Endothelial cell of umbilical vein (primary cell): Measurements from ENCODE around the gene LSP1. TPM values are rescaled to one million over a fixed set of nuclear protein-coding genes. Genes with fewer than 3 reads are reported as not detected.

Experiments used
- BruUV-seq: library from RNA; stranded (reverse); fragments of 400-500 nt; replicated peaks from 2 replicates; lab custom pipeline; 2021; lab: Mats Ljungman, UMichigan
- CTCF ChIA-PET: fragments of 300-600, 350-600 bp; sonication (Branson Sonifier 250); formaldehyde crosslinking; loops from one replicate; lab custom pipeline; 2021; ENCODE audit warnings: antibody characterized with exemption, inconsistent platforms; lab: Charles Lee
- POLR2A ChIA-PET: fragments of 300-600, 350-600 bp; sonication (Branson Sonifier 250); formaldehyde crosslinking; loops from one replicate; lab custom pipeline; 2021; ENCODE audit warnings: antibody characterized with exemption, inconsistent platforms; lab: Charles Lee
- DNase-seq: peaks from one replicate; pipeline ENCODE4 v3.0.0-alpha.2; 2011; ENCODE audit warnings: low read depth, low spot score
- FAIRE-seq: peaks from 2 replicates; lab custom pipeline; 2011; peaks lifted over from hg19 to GRCh38; lab: Jason Lieb, UNC
- H2AFZ ChIP-seq: 2 replicates; pipeline ENCODE4 v1.6.0; 2012; ENCODE audit warnings: low read depth, low read length, control low read depth, inconsistent platforms
- H3K27ac ChIP-seq: 2 replicates; pipeline ENCODE4 v1.5.1; 2011; ENCODE audit warnings: low read depth, mild to moderate bottlenecking, control low read depth, low read length, moderate library complexity; ENCODE audit not compliant: insufficient read depth
- H3K27me3 ChIP-seq, 2 experiments: 2 replicates each; pipeline versions ENCODE4 v1.6.0 to v1.6.1; 2011; ENCODE audit warnings: low read length in 2 of 2, mixed read lengths in 1 of 2; ENCODE audit not compliant: control insufficient read depth in 2 of 2, insufficient read depth in 2 of 2
- H3K36me3 ChIP-seq, 2 experiments: 2 replicates in 1 of 2; 3 replicates in 1 of 2; pipeline ENCODE4 v1.5.1; 2011; ENCODE audit warnings: low read length in 2 of 2, mild to moderate bottlenecking in 1 of 2, moderate library complexity in 1 of 2; ENCODE audit not compliant: control insufficient read depth in 2 of 2, insufficient read depth in 2 of 2; ENCODE audit errors: extremely low read depth in 1 of 2
- H3K4me1 ChIP-seq: 3 replicates; pipeline ENCODE4 v1.5.1; 2011; ENCODE audit warnings: mild to moderate bottlenecking, low read length; ENCODE audit not compliant: control insufficient read depth, insufficient read depth; ENCODE audit errors: extremely low read depth
- H3K4me2 ChIP-seq: 2 replicates; pipeline ENCODE4 v1.6.1; 2011; ENCODE audit warnings: low read length, control low read depth, mixed read lengths; ENCODE audit not compliant: insufficient read depth
- H3K4me3 ChIP-seq, 3 experiments: fragments of 200-600 bp in 1 of 3; sonication (generic), shearing (Covaris generic) in 1 of 3; replicated peaks in 1 of 3; 2 replicates each; pipeline ENCODE4 v1.5.1; 2011 to 2016; ENCODE audit warnings: control low read depth in 3 of 3, low read length in 3 of 3, mild to moderate bottlenecking in 2 of 3, inconsistent platforms in 1 of 3, low read depth in 1 of 3, moderate library complexity in 1 of 3; ENCODE audit not compliant: insufficient read depth in 1 of 3
- H3K79me2 ChIP-seq: 2 replicates; pipeline ENCODE4 v1.6.0; 2012; ENCODE audit warnings: low read length, inconsistent platforms; ENCODE audit not compliant: control insufficient read depth, insufficient read depth
- H3K9ac ChIP-seq: replicated peaks from 2 replicates; pipeline ENCODE3; 2011; ENCODE audit warnings: low read length, control low read depth; ENCODE audit not compliant: insufficient read depth; ENCODE audit errors: extremely low read depth
- H3K9me1 ChIP-seq: replicated peaks from 3 replicates; pipeline ENCODE4 v1.6.0; 2011; ENCODE audit warnings: mild to moderate bottlenecking, low read length; ENCODE audit not compliant: control insufficient read depth, insufficient read depth; ENCODE audit errors: extremely low read depth
- H3K9me3 ChIP-seq: replicated peaks from 2 replicates; pipeline ENCODE4 v1.5.1; 2012; ENCODE audit warnings: low read length, inconsistent platforms; ENCODE audit not compliant: control insufficient read depth, insufficient read depth
- H4K20me1 ChIP-seq: replicated peaks from 2 replicates; pipeline ENCODE3; 2011; ENCODE audit warnings: mild to moderate bottlenecking, low read length; ENCODE audit not compliant: control insufficient read depth, insufficient read depth; ENCODE audit errors: extremely low read depth
- CTCF ChIP-seq, 2 donors: IDR thresholded peaks; 1 replicate in 1 of 2; 2 replicates in 1 of 2; pipeline ENCODE4 v1.5.1; 2011; ENCODE audit warnings: low read length in 2 of 2, mild to moderate bottlenecking in 2 of 2, moderate library complexity in 2 of 2, control low read depth in 1 of 2, inconsistent platforms in 1 of 2, low read depth in 1 of 2; ENCODE audit not compliant: insufficient read depth in 1 of 2; ENCODE audit errors: extremely low read depth in 1 of 2
- EZH2 ChIP-seq: IDR thresholded peaks from 2 replicates; pipeline ENCODE4 v1.6.1; 2012; ENCODE audit warnings: borderline replicate concordance, low read depth, mild to moderate bottlenecking, moderate library complexity, low read length, inconsistent platforms; ENCODE audit not compliant: severe bottlenecking
- JUN ChIP-seq: IDR thresholded peaks from 2 replicates; pipeline ENCODE4 v1.6.1; 2011; ENCODE audit warnings: borderline replicate concordance, low read depth; ENCODE audit not compliant: insufficient read length, insufficient read depth
- dilution Hi-C: fragments of 300-500 bp; cut with MboI; formaldehyde crosslinking; loops from one replicate; pipeline ENCODE4 v1.15.0; 2019; ENCODE audit warnings: low sequenced_read_pairs; ENCODE audit not compliant: extremely low pct_ligation_motif_present
- intact Hi-C: fragments of 100-400 bp; cut with micrococcal nuclease; formaldehyde crosslinking; loops from one replicate; pipeline ENCODE4 v1.10.0; 2022
- polyA plus RNA-seq, 4 experiments: library from polyadenylated mRNA; depleted of rRNA in 3 of 4; stranded (reverse) in 3 of 4; unstranded in 1 of 4; fragments of >200 nt; gene quantifications; 2 replicates each; pipeline versions ENCODE4 v1.2.1 to v1.2.3, GENCODE V29; 2011 to 2012; ENCODE audit warnings: missing spikeins in 1 of 4
- total RNA-seq: library from RNA; stranded (reverse); gene quantifications from 2 replicates; pipeline ENCODE4 v1.2.3, GENCODE V29; 2021

LSP1 gene
- total and polyA plus RNA-seq, 2 donors (not counting 3 experiments of a cell fraction or from before 2014, with no cell fraction given) = not detected

GRCh38 chr11:1836011-1836945 lies 16.6 kb upstream of the LSP1 start:
- TF ChIP-seq JUN = no peak
- no peak for TF ChIP-seq CTCF (IDR thresholded peaks at IDR 0.05; ENCODE audit: extremely low read depth in 1 of 2, insufficient read depth in 1 of 2, low read depth in 1 of 2, low read length in 2 of 2)
- TF ChIP-seq EZH2 = no peak
- H3K4me2 ChIP-seq = no peak overlapping the region
- FAIRE-seq (no peak), DNase-seq (no peak)
- POLR2A ChIA-PET = no interaction called here
- dilution Hi-C loops (no loop called here), intact Hi-C loops (no loop called here)
- no peaks in the 10 kb centered on the region for H3K36me3 ChIP-seq
- H3K4me1 ChIP-seq = no peaks in the 10 kb centered on the region
- H3K4me3 ChIP-seq = no peak overlapping the region
- H3K9me3 ChIP-seq = no peaks in the 10 kb centered on the region
- no TSS peak for BruUV-seq
- no peaks in the 10 kb centered on the region for H4K20me1 ChIP-seq
- H3K27me3 ChIP-seq = no peaks in the 10 kb centered on the region
- H3K79me2 ChIP-seq = no peaks in the 10 kb centered on the region
- no peak overlapping the region for H3K27ac ChIP-seq
- no peak overlapping the region for H2AFZ ChIP-seq
- H3K9me1 ChIP-seq = no peaks in the 10 kb centered on the region
- CTCF ChIA-PET = interaction anchor here (1.0 to 7.8 kb wide), 9 partner anchors 40 to 320 kb away, joined by 4 to 623 read pairs (median 15); no protein-coding TSS in a partner anchor
- H3K9ac ChIP-seq = no peak overlapping the region
